Measurements from ENCODE around the gene SEMA7A.
A peak's percentile ranks its signal among the peaks of the same experiment; 100 is the strongest.

SEMA7A gene

GRCh38 chr15:74415966-74416916, 17.5 kb downstream of the SEMA7A start:
- DNase-seq = no peak

GRCh38 chr15:74414603-74415338, 19.0 kb downstream of the SEMA7A start:
- DNase-seq = no peak

GRCh38 chr15:74414081-74414580, 19.6 kb downstream of the SEMA7A start:
- DNase-seq = no peak

GRCh38 chr15:74413350-74414080, 20.2 kb downstream of the SEMA7A start:
- DNase-seq = no peak

- no peak for DNase-seq
Observed at GRCh38 chr15:74412159-74412558, 21.6 kb downstream of the SEMA7A start.

GRCh38 chr15:74411686-74412085, 22.1 kb downstream of the SEMA7A start:
- no peak for DNase-seq

- no peak for DNase-seq
Observed at GRCh38 chr15:74410502-74410901, 23.3 kb downstream of the SEMA7A start.

GRCh38 chr15:74409225-74409624, 24.5 kb downstream of the SEMA7A start:
- DNase-seq = no peak

GRCh38 chr15:74408815-74409214, 24.9 kb downstream of the SEMA7A start:
- no peak for DNase-seq

- no peak for DNase-seq
Observed at GRCh38 chr15:74408385-74408784, 25.4 kb downstream of the SEMA7A start.

GRCh38 chr15:74406992-74407705, 26.6 kb downstream of the SEMA7A start:
- DNase-seq = peak; percentile 21 to 68

GRCh38 chr15:74406517-74406916, 27.2 kb downstream of the SEMA7A start:
- DNase-seq = no peak

- no peak for DNase-seq
Observed at GRCh38 chr15:74405823-74406222, 27.9 kb downstream of the SEMA7A start.

- peak; percentile 25 to 48 for DNase-seq
Observed at GRCh38 chr15:74403991-74404563, 29.7 kb downstream of the SEMA7A start.

- DNase-seq = no peak
Observed at GRCh38 chr15:74403588-74403919, 30.2 kb downstream of the SEMA7A start.

GRCh38 chr15:74402873-74403587, 30.7 kb downstream of the SEMA7A start:
- DNase-seq = peak; percentile 35 to 61

GRCh38 chr15:74402337-74402841, 31.4 kb downstream of the SEMA7A start:
- DNase-seq = no peak

GRCh38 chr15:74400915-74401757, 32.6 kb downstream of the SEMA7A start:
- DNase-seq = no peak

GRCh38 chr15:74400313-74400860, 33.4 kb downstream of the SEMA7A start:
- DNase-seq = peak in 1 of 2 donors; percentile 21

All from inflammatory macrophage (primary cell).